C4-2B (cell line): ENCODE data around the gene DSC3.

Experiments
- CTCF ChIP-seq: fragments of 450-650 bp; conservative IDR thresholded peaks from 2 replicates; pipeline ENCODE4 v1.5.1; 2017; ENCODE audit warnings: mild to moderate bottlenecking
- ZFX ChIP-seq: fragments of 450-650 bp; IDR thresholded peaks from 2 replicates; pipeline ENCODE4 v1.6.1; 2017

DNA sequence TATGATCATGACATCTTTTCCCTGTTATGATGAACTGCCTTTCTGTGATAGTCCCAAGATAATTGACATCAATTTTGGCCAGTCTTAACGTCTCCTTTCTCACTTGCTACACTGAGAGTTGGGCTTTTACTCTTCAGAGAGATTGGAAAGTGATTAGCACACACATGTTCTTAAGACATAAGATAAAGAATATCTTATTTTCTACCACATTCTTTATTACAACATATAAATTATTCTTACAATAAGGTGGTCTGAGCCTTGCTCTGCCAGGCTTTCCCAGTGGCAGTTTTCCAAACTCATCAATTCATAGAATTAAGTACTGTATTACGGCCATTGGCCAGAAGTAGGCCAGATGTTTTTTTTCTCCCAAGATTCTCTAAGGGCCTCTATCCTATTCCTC lies 5.7 kb upstream of the DSC3 start:
- TF ChIP-seq CTCF (no peak), ZFX (no peak)
